ENCODE measurements around the gene PAQR6.
A peak's percentile ranks its signal among the peaks of the same experiment; 100 is the strongest.

The PAQR6 gene

DNA sequence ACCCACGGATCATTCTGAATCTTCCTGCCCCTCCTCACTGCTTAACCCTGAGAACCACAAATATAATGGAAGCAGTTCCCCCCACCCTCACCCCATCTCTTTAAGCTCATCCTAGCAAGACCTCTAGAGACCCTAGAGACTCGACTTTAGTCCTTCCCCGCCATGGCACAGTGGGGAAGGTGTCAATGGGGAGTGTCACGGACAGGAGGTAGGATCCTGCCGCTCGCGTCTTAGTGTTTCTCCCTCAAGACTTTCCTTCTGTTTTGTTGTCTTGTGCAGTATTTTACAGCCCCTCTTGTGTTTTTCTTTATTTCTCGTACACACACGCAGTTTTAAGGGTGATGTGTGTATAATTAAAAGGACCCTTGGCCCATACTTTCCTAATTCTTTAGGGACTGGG lies 35.7 kb downstream of the PAQR6 start:
- FAIRE-seq (no peak), DNase-seq (ENCODE audit: insufficient read length, low spot score) (no peak)
- TF ChIP-seq PAX5 (IDR thresholded peaks at IDR 0.05; ENCODE audit: insufficient read depth, low read length, severe bottlenecking) (no peak), SPI1 (IDR thresholded peaks at IDR 0.05; ENCODE audit: low read depth, low read length) (no peak), POU2F2 (IDR thresholded peaks at IDR 0.05; ENCODE audit: low read depth, low read length) (no peak), POLR2AphosphoS5 (IDR thresholded peaks at IDR 0.05; ENCODE audit: low read depth, low read length) (no peak), TAF1 (IDR thresholded peaks at IDR 0.05; ENCODE audit: low read depth, low read length) (no peak), POLR2A (IDR thresholded peaks at IDR 0.05; ENCODE audit: low read depth, low read length) (no peak)

- no peak for FAIRE-seq
- no peak for TF ChIP-seq PAX5 (IDR thresholded peaks at IDR 0.05; ENCODE audit: insufficient read depth, low read length, severe bottlenecking)
- TF ChIP-seq POLR2AphosphoS5 (IDR thresholded peaks at IDR 0.05; ENCODE audit: low read depth, low read length) = no peak
- no peak for TF ChIP-seq POU2F2 (IDR thresholded peaks at IDR 0.05; ENCODE audit: low read depth, low read length)
- no peak for TF ChIP-seq SPI1 (IDR thresholded peaks at IDR 0.05; ENCODE audit: low read depth, low read length)
- no peak for TF ChIP-seq TAF1 (IDR thresholded peaks at IDR 0.05; ENCODE audit: low read depth, low read length)
- no peak for TF ChIP-seq POLR2A (IDR thresholded peaks at IDR 0.05; ENCODE audit: low read depth, low read length)
- DNase-seq (ENCODE audit: insufficient read length, low spot score) = no peak
These were observed 36.6 kb downstream of the PAQR6 start for GRCh38 chr1:156211243-156211642.

GRCh38 chr1:156204686-156205085 lies 43.2 kb downstream of the PAQR6 start:
- FAIRE-seq (no peak), DNase-seq (ENCODE audit: insufficient read length, low spot score) (no peak)
- no peak for TF ChIP-seq POLR2AphosphoS5 (IDR thresholded peaks at IDR 0.05; ENCODE audit: low read depth, low read length)
- no peak for TF ChIP-seq PAX5 (IDR thresholded peaks at IDR 0.05; ENCODE audit: insufficient read depth, low read length, severe bottlenecking)
- no peak for TF ChIP-seq TAF1 (IDR thresholded peaks at IDR 0.05; ENCODE audit: low read depth, low read length)

- FAIRE-seq (no peak), DNase-seq (ENCODE audit: insufficient read length, low spot score) (no peak)
- no peak for TF ChIP-seq PAX5 (IDR thresholded peaks at IDR 0.05; ENCODE audit: insufficient read depth, low read length, severe bottlenecking)
- TF ChIP-seq TAF1 (IDR thresholded peaks at IDR 0.05; ENCODE audit: low read depth, low read length) = no peak
- no peak for TF ChIP-seq SPI1 (IDR thresholded peaks at IDR 0.05; ENCODE audit: low read depth, low read length)
- no peak for TF ChIP-seq POU2F2 (IDR thresholded peaks at IDR 0.05; ENCODE audit: low read depth, low read length)
- TF ChIP-seq POLR2A (IDR thresholded peaks at IDR 0.05; ENCODE audit: low read depth, low read length) = no peak
- no peak for TF ChIP-seq POLR2AphosphoS5 (IDR thresholded peaks at IDR 0.05; ENCODE audit: low read depth, low read length)
These were observed 44.5 kb downstream of the PAQR6 start for GRCh38 chr1:156203331-156203730.

GRCh38 chr1:156200044-156200443 lies 47.8 kb downstream of the PAQR6 start:
- FAIRE-seq (no peak), DNase-seq (ENCODE audit: insufficient read length, low spot score) (no peak)
- TF ChIP-seq PAX5 (IDR thresholded peaks at IDR 0.05; ENCODE audit: insufficient read depth, low read length, severe bottlenecking) (no peak), POLR2A (IDR thresholded peaks at IDR 0.05; ENCODE audit: low read depth, low read length) (no peak), POLR2AphosphoS5 (IDR thresholded peaks at IDR 0.05; ENCODE audit: low read depth, low read length) (no peak), POU2F2 (IDR thresholded peaks at IDR 0.05; ENCODE audit: low read depth, low read length) (no peak), TAF1 (IDR thresholded peaks at IDR 0.05; ENCODE audit: low read depth, low read length) (no peak), SPI1 (IDR thresholded peaks at IDR 0.05; ENCODE audit: low read depth, low read length) (no peak)

DNA sequence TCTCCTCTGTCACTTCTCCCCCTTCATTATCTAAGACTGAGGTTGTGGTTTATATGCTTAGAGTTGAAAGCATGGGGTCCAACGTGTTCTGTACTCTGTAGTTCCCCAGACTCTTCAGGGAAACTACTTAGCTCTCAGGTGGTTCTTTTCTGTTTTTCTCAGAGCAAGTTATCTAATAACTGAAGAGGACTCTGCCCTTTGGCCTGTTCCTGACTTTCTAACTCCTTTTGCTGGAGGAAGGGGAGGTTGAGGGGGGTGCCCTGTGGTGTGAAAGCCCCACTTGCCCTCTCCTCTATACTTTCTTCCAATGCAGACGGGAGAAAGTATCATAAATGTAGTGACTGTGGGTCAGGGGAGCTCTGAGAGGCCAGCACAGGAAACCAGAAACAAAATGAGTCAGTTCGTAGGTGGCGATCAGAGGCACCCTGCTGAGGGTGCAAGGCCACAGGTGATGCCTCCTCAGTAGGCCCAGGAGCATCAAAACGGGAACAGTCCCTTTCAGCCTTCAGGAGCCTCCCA lies 49.0 kb downstream of the PAQR6 start:
- FAIRE-seq (peak; percentile 73), DNase-seq (ENCODE audit: insufficient read length, low spot score) (no peak)
- no peak for TF ChIP-seq POLR2A (IDR thresholded peaks at IDR 0.05; ENCODE audit: low read depth, low read length)
- TF ChIP-seq SPI1 (IDR thresholded peaks at IDR 0.05; ENCODE audit: low read depth, low read length) = peak; percentile 48

DNA sequence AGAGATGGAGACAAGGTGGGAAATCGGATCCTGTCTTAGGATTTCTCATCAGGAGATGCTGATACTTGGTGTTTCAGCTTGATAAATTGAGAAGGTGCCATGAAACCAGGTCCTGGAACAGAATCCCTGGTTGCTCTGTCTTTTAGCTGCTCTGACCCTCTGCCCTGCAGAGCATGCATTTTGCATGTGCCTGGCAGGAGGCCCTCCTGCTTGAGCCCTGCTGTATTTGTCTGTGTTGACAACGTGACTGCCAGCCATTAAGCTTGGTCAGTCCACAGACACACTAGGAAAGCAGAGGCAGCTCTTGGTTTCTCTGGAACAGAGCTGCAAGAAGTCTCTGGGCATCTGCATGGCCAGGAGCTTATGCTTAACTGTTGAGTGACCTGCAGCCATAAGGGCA lies 51.4 kb downstream of the PAQR6 start:
- TF ChIP-seq POU2F2 (IDR thresholded peaks at IDR 0.05; ENCODE audit: low read depth, low read length) (no peak), PAX5 (IDR thresholded peaks at IDR 0.05; ENCODE audit: insufficient read depth, low read length, severe bottlenecking) (no peak), POLR2AphosphoS5 (IDR thresholded peaks at IDR 0.05; ENCODE audit: low read depth, low read length) (no peak), POLR2A (IDR thresholded peaks at IDR 0.05; ENCODE audit: low read depth, low read length) (no peak), TAF1 (IDR thresholded peaks at IDR 0.05; ENCODE audit: low read depth, low read length) (no peak), SPI1 (IDR thresholded peaks at IDR 0.05; ENCODE audit: low read depth, low read length) (no peak)
- FAIRE-seq (no peak), DNase-seq (ENCODE audit: insufficient read length, low spot score) (no peak)

DNA sequence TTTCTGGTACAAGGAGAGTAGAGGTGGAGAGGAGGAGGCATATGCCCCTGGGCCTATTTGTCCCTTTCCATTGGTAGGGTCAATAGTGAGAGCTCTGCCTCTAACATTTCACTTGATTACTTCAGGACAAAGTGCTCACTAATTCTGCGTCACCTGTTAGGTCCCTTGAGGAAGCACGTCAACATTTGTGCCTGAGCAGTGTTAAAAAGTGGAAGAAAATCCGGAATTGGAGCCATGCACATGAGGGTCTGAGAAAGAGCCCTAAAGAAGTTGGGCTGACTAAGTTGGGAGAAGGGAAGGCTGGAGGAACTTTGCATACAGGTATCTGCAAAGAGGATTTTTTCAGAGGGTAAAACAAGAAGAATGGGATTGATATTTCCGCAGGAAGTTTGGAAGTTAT lies 52.0 kb downstream of the PAQR6 start:
- no peak for FAIRE-seq
- TF ChIP-seq SPI1 (IDR thresholded peaks at IDR 0.05; ENCODE audit: low read depth, low read length) (no peak), PAX5 (IDR thresholded peaks at IDR 0.05; ENCODE audit: insufficient read depth, low read length, severe bottlenecking) (no peak), POLR2AphosphoS5 (IDR thresholded peaks at IDR 0.05; ENCODE audit: low read depth, low read length) (no peak), POLR2A (IDR thresholded peaks at IDR 0.05; ENCODE audit: low read depth, low read length) (no peak), POU2F2 (IDR thresholded peaks at IDR 0.05; ENCODE audit: low read depth, low read length) (no peak), TAF1 (IDR thresholded peaks at IDR 0.05; ENCODE audit: low read depth, low read length) (no peak)
- DNase-seq (ENCODE audit: insufficient read length, low spot score) = no peak

GRCh38 chr1:156194300-156194652 lies 53.6 kb downstream of the PAQR6 start:
- DNase-seq (ENCODE audit: insufficient read length, low spot score) = no peak
- no peak for FAIRE-seq
- TF ChIP-seq SPI1 (IDR thresholded peaks at IDR 0.05; ENCODE audit: low read depth, low read length) (no peak), POLR2A (IDR thresholded peaks at IDR 0.05; ENCODE audit: low read depth, low read length) (no peak), PAX5 (IDR thresholded peaks at IDR 0.05; ENCODE audit: insufficient read depth, low read length, severe bottlenecking) (no peak)

- TF ChIP-seq TAF1 (IDR thresholded peaks at IDR 0.05; ENCODE audit: low read depth, low read length) (peak; percentile 44), POU2F2 (IDR thresholded peaks at IDR 0.05; ENCODE audit: low read depth, low read length) (peak; percentile 54; the same call in 1 of the 2 replicates), POLR2A (IDR thresholded peaks at IDR 0.05; ENCODE audit: low read depth, low read length) (peak; percentile 88), PAX5 (IDR thresholded peaks at IDR 0.05; ENCODE audit: insufficient read depth, low read length, severe bottlenecking) (no peak), SPI1 (IDR thresholded peaks at IDR 0.05; ENCODE audit: low read depth, low read length) (peak; percentile 31; the same call in 1 of the 2 replicates), POLR2AphosphoS5 (IDR thresholded peaks at IDR 0.05; ENCODE audit: low read depth, low read length) (peak; percentile 78; the same call in 1 of the 2 replicates)
- FAIRE-seq (peak; percentile 95), DNase-seq (ENCODE audit: insufficient read length, low spot score) (peak; percentile 89)
These were observed 54.2 kb downstream of the PAQR6 start, which contains the start of gene SLC25A44 for GRCh38 chr1:156193488-156194299. Gene SLC25A44 (plus strand): TSS chr1:156194104. CDS start chr1:156199848, 5,744 bp downstream.
